ENCODE data around the gene PRDM2.
"Not testable (repeated sequence)": the region's sequence is repeated elsewhere in the genome, so short reads cannot be mapped to it uniquely, and the experiment has no call there.

PRDM2 gene

DNA sequence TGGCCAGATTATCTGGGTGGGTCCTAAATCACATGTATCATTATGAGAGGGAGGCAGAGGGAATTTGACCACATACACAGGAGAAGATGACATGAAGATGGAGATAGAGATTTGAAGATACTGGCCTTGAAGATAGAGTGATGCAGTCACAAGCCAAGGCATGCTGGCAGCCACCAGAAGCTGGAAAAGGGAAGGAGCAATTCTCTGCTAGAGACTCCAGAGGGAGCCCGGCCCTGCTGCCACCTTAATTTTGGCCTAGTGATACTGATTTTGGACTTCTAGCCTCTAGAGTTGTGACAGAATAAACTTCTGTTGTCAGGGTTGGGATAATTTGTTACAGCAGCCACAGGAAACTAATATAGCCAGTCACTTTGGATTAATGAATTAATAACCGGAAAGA lies 2.2 kb upstream of the PRDM2 start:
- no peak for DNase-seq (ENCODE audit: low read depth, low spot score)

DNA sequence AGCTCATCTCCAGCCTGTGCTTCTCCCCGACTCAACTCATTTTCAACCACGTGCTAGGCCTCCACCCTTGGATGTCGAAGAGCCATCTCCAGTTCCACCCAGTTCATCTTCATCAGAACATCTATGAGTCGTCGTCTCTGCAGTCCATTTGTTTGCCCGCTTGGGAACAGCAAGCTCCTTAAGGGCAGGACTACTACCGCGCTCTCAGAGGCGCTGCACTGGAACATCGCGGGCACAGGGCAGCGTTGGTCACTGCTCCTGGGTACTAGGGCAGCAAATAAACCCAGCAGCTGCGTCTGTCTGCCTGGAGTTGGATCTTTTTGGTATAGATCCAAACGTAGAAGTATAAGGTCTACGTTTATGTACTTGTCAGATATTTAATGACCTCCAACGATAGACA lies 478 bp upstream of the PRDM2 start:
- no peak for DNase-seq (ENCODE audit: low read depth, low spot score)

DNA sequence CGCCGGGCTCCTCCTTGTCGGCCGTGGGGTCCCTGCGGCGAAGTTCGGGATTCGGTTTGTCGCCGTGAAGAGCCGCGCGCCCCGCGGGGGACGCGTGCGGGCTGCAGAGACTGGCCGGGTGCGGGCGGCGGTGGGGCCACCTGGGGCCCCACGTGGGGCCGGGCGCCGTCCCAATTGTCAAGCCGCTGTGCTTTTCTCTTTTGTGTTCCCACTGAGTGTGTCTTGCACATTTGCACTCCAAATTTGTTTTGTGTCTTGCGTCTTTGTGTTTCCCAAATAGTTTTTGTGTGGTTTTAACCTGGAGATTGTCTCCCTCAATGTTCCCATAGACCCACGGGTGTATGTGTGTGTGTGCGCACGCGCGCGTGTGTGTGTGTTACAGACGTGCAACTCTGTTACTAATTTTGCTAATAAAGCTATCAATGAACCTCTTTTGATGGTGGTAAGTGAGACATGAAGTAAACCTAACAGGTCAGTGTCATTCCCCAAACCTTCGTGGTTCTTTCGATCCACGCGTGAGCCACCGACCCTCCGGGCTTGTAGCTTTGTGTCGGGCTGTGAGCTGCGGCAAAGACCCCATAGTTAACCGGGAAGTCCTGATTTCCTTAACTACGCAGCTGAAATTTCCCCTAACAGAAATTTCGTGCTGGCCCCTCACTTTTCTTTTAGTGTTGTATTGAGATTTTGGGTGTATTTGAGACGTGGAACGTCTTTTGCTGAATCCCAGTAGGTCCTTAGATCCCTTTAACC lies 708 bp downstream of the PRDM2 start:
- DNase-seq (ENCODE audit: low read depth, low spot score) = no peak

DNA sequence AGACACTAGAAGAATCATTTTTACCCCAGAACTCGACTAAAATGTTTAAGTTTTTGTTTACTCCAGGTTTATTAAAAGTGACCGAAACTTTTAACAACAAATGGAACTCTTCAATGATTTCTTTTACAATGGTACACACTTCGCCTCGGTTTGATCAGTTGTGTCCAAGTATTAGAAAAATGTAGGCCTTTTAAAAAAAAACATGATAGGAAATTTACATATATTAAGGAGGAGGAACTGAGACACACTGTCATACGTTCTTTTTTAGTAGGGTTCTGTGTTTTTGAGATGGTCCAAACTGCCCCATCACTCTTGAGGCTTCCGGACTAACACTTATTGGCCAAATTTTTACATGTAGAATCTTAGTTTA lies 1.3 kb downstream of the PRDM2 start:
- no peak for DNase-seq (ENCODE audit: low read depth, low spot score)

DNA sequence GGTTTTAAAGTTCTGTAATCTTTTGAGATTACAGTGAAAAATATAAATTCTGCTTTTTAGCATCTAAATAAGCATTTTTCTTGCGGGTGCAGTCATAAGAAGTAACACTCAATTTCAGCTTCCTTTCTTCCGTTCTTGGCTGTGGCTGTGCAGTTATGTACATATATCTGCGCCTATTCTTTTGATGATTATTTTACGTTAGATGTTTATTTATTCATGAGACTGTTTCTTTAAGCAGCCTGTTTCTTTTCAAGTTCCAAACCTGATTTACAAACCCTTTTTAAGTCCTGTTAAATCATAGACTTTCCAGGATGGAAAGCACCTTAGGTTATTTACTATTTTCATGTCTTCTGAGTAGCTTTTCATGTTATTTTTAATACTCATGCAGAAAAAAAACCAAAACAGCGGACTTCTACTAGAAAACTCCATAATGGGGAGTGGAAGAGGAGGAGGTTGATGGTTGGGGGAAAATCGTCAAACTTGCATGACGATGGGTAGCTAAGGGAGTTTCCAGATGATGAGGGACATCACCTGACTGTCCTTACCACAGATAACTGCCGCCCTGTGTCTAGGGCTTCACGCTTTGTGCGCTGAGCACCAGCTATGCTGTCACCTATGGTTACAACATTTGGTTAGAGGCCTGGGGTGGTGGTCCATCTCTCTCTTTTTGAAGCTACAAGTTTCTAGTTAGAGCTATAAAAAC lies 2.6 kb downstream of the PRDM2 start:
- no peak for DNase-seq (ENCODE audit: low read depth, low spot score)

DNA sequence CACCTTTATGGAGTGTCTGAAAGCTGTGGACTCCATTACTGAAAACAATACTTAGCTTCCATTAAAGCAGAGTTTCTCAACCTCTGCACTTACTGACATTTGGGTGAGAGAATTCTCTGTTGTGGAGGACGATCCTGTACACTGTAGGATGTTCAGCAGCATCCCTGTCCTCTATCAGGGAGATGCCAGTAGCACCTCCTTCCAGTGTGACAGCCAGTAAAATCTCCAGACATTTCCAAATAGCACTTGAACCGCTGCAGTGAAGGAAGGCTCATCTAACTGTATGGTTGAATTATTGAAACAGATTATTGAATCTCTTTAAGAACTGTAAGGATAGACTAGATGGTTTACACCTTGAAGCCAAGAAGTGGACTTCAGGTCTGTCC lies 3.1 kb downstream of the PRDM2 start:
- no peak for DNase-seq (ENCODE audit: low read depth, low spot score)

DNA sequence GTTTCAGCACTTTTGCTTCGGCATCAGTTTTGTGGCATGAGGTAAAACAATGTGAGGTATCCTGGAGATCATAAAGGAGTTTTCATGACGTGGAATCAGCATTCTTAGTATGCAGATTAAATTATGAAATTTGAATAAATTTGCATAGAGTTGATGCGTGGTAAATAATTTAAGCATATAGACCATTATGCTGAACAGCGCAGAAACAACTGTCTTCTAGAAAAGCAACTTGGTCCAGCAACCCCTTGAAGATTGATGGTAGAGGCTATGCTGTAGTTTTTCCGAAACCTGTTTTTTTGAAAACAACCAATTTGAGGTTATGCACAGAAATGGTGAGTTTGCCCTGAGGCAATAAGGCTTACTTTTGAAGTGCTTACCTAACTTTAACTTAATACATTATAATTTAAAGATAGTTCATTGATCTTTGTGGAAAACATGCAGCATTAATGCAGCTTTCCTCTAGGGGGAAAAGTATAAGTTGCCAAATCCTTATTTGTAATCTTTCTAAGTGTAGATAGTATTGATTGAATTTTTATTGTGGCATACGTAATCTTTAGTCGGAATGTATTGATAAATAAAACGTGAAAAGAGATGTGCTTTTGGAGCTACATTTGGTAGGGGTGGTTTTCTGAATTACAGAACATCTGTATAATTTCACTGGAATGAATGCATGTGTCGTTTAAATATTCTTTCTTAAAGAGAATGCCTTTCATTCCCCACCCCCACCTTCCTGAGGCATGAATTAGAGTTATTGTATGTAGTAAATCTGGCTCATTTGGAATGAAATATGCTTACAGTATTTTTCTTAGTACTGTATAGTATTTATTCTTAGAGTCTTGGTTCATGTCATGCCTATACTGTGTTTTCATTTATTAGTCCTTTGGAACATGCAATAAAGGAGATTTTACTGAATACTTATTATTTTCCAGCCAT lies 3.8 kb downstream of the PRDM2 start:
- DNase-seq (ENCODE audit: low read depth, low spot score) = no peak

DNA sequence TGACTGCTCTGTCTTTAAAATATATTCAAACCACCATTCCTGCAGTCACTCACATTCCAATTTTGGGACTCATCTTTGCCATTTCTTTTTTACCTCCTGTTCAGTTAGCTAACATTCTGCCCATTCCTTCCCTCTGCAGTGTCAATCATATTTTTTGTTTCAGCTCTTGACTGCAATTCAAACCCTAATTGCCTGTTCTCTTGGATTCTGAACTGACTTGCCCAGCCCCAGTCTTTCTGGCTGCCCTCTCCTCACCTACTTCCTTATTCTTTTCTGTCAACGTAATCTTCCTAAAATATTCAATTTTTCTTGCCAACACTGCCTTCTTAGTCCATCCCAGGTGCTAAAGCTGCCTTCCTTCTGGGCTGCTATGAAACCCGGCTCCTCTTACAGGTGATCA lies 6.1 kb downstream of the PRDM2 start:
- no peak for DNase-seq (ENCODE audit: low read depth, low spot score)

DNA sequence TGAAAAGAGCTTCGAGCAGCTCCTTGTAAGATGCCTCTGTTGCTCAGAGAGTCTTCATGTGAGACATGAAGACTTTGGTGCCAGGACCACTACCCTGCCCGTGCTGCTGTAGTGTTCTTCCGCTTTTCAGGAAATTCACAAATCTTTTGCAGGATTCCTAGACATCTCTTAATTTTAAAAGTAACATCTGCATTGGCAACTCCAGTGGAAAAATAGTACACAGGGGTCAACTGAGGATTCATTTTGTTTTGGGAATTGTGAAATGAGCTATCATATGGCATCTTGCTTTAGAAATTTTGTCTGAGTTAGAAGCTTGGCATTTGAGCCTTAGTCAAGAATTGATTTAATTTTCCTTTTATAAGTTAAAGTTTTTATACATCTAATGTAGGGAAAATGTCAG lies 7.2 kb downstream of the PRDM2 start:
- no peak for DNase-seq (ENCODE audit: low read depth, low spot score)

DNA sequence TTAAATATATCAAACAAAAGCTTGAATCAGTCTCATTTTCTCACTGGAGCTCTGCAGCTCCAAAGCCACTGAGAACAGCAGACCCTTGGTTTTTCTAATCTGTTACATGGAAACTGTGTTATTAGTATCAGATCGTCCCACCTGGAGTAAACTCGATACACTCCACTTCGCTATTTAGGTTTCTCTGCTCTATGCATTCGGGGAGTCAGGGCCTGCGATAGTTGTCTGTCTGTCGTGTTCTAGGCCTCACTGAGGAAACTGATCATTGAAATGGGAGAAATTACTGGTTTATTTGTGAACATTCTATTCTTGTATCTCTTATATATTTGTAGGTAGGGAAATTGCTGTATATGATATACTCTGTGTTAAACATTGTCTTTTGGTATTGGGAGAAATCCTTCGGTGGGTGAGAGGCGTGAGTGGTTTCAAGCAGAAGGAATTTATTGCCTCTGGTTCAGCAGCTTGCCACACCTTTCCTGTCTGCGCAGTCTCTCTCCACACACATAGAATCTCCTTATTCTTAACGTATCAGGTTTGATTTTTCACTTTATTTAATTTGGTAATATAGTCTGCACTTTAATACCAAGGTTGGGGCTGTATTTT lies 8.5 kb downstream of the PRDM2 start:
- no peak for DNase-seq (ENCODE audit: low read depth, low spot score)

DNA sequence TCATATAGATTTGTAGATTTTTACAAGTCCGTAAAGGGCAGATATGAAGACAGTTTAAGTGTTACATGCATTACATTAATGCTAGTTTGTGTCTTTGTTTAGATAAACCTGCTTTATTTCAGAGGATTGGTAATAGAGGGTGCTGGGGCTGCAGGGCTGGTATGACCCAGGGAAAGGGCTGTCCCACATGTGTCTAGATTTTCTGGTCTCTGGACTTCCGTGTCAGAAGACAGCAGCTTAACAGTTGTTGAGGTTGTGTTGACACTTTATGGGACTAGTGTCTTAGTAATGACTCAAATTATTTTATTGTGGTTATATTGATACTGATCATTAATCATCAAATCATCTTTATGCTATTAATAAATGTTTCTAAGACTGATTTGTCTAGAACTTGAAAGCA lies 10.1 kb downstream of the PRDM2 start:
- DNase-seq (ENCODE audit: low read depth, low spot score) = no peak

DNA sequence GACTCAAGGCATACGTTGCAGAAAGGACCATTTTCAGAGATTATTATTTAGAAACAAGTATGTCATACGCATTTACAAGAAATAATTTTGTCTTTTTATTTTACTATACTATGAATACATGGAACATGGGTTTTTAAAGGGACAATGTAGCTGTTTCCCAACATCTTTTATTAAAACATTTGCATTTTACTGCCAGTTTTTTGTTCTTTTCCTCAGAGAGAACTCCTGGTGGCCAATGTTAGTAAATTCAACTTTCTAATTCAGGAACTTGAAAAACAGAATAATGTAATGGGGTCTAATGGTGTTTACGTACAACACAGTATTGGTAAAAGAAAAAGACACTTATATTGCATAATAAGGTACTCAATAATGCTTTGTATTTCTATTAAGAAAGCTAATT lies 14.9 kb downstream of the PRDM2 start:
- no peak for DNase-seq (ENCODE audit: low read depth, low spot score)

DNA sequence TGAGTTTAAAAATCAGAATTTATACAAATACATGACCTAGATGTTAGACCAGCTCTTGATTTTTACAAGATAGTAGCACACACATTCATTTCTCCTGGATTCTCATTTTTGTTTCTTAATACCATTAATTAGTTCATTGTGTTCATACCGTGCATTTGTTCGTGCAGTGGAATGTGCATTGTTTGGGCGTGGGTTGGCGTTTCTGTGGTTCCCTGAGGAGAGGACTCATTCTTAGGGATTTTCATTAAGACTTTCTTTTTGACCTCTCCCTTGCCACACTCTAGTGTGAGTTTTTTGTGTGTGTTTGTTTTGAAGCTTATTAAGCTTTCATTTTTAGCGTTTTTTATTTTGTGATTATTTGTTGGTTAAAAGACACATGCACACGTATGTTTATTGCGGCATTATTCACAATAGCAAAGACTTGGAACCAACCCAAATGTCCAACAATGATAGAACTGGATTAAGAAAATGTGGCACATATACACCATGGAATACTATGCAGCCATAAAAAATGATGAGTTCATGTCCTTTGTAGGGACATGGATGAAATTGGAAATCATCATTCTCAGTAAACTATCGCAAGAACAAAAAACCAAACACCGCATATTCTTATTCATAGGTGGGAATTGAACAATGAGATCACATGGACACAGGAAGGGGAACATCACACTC lies 15.8 kb downstream of the PRDM2 start:
- not testable (repeated sequence) for DNase-seq (ENCODE audit: low read depth, low spot score)

DNA sequence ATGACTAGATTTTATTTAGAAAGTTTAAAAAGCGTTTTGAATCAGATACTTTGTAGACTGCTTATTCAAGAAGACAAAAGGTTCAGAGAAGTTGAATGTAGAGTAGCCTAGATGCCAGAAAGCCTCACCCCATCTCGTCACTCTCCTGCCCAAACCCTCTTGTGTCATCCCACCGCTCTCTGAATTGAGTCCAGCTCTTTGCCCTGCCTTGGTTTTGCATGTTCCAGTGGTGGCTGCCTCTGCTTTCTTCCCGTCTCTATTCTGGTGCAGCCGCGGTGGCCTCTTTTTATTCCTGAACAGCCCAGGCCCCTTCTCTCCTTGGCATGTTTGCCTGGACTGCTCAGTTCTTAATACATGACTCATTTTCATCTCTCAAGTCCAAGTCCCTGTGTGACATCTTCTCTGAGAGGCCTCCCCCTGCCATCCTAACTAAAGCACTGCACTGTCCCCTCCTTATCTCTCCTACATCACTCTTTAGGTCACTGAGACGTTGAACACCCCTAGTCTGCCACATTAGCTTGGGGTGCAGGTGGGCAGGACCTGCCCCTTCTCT lies 22.9 kb downstream of the PRDM2 start:
- no peak for DNase-seq (ENCODE audit: low read depth, low spot score)

DNA sequence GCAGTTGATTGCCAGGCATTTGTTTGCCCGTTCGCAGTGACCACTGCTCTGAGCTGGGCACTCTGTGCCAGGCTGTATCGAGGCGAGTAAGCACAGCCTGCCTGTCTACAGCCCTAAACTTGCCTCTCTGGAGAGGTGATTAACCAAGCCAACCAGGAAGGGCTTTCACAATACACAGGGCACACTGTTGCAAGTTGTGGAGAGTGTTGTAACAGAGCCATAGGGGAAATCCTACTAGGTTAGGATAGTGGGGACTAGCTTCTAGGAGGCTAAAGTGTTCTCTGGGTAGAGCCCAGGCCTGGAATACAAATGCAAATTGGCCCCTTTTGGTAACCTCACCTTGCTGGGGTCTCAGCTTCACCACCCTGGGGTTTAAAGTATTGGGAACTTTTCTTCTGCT lies 23.8 kb downstream of the PRDM2 start:
- DNase-seq (ENCODE audit: low read depth, low spot score) = no peak

DNA sequence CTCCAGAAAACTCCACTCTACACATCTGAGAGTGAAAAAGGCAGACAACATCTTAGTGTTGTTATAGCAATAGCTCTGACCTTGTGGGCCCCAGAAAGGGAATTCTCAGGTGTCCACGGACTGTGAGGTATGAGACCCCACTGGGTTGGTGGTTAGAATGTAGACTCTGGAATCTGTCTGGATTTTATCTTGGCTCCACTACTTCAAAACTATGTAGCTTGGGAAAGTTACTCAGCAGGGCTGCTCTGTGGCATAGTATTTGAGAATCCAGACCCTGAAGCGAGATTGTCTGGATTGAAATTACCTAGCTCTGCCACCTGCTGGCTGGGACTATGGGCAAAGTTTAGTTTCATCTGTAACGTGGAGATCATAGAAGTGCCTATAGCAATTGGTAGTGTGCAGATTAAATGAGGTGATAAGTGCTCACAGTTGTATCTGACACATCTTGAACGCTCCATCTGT lies 25.8 kb downstream of the PRDM2 start:
- DNase-seq (ENCODE audit: low read depth, low spot score) = no peak

DNA sequence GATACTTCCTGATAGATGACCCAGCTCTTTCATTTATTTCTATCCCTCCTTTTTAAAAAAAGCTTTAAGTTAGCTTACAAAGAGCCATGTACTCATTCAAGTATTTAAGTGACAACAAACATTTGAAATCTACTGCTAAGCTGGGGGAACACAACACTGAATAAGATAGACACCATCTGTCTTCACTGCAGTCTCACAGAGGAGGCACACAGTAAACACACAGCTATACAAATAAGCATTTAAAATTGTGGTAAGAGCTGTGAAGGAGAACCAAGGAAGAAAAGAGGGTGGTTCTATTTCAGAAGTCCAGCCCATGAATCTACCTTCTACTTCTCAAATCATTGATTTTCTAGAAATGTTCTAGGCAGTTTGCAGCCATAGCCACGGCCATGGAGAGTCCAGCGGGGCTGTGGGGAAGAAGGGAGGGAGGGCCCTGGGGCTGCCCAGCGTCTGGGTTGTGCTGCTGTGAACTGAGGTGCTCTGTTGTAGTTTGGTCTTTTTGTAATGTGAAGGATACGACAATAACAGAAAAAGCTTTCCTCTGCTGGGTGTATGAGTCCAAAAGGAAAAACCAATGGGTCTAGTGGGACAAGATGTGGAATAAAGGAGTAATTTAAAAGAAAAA lies 28.2 kb downstream of the PRDM2 start:
- DNase-seq (ENCODE audit: low read depth, low spot score) = no peak

DNA sequence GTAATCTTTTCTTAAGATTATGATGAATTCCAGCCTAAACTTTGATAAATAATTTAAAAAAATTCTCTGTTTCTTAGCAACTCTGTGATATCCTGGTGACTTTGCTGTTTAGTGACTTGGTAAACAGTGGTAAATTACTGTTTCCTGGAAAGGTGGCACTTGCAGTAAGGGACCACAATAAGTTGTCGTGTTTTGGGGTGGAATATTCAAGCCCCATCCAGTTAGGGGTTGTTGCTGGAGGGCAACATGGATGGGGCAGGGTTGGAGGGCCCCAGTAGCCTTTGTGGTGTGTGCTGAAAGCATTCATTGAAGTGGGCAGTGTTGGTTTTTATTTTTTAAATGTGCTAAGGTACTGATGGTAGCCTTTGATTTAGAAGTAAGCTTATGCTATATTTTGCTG lies 30.3 kb downstream of the PRDM2 start:
- DNase-seq (ENCODE audit: low read depth, low spot score) = no peak

DNA sequence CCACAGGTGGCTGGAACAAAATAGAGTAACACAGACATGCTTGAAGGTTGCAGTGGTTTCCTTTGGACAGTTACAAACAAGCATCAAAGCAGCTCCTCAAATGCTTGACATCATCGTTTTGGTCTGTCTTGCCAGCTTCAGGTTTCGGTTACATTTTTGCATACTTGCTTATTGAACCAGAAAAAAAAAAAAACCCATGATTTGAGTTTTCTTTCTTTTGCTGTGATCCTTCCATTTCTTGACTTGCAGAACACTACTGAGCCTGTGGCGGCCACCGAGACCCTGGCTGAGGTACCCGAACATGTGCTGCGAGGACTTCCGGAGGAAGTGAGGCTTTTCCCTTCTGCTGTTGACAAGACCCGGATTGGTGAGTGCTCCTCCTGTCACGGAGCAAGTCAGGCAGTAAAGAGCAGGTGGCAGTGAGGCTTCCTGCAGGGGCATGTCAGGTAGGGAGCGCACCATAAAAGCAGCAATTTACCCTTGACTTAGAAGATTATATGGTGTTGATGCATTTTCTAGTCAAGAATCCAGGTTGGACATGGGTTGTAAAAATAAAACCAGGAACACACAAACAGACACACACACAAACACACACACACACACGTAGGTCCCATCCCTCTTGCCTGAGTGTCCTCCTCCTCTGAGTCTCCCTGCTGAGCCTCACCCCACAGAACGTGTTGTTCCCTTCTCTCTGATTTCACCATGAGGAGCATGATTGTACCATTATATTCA lies 30.9 kb downstream of the PRDM2 start:
- no peak for DNase-seq (ENCODE audit: low read depth, low spot score)

DNA sequence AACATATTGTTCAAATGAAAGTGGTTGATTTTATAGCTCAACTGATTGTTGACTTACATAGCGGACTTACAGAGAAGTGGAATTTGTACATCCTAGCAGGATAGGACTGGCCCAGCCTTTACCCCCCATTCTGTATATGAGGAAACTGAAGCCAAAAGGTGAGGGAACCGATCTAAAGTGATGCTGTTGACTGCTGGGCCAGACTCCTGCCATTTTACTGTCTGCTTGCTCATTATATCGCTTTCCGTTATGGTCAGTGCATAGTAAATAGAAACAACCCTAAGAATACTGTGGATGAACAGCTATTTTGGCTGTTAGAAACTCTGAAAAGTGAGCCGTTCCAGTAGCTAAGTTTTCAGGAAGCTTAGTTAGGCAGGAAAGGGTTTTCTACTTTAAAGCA lies 31.9 kb downstream of the PRDM2 start:
- no peak for DNase-seq (ENCODE audit: low read depth, low spot score)

Data from brain pericyte (primary cell).